NCI-H1048 (cell line): ENCODE measurements around the gene DNAH3.
"Not testable (repeated sequence)": the region's sequence is repeated elsewhere in the genome, so short reads cannot be mapped to it uniquely, and the experiment has no call there.

Experiments used
- DNase-seq: peaks from one replicate; lab custom pipeline; 2025; lab: John Stamatoyannopoulos, UW

DNAH3 gene

DNA sequence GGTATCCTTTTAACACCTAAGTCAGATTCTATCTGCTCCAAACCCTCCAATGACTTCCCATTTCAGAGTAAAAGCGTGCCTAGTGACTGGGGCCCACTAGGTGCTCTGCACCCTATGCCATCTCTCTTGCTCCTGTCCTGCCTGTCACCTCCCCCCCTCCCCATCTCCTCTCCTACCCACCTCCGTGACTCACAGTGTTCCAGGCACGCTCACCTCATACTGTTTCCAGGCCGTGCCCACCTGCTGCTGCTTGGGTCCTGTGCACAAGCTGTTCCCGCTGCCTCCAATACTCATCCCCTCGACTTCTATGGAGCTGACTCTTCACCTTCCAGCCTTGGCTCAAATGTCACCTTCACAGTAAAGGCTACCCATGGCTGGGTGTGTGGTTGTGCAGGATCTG, 21.7 kb downstream of the DNAH3 start:
- DNase-seq = no peak

DNA sequence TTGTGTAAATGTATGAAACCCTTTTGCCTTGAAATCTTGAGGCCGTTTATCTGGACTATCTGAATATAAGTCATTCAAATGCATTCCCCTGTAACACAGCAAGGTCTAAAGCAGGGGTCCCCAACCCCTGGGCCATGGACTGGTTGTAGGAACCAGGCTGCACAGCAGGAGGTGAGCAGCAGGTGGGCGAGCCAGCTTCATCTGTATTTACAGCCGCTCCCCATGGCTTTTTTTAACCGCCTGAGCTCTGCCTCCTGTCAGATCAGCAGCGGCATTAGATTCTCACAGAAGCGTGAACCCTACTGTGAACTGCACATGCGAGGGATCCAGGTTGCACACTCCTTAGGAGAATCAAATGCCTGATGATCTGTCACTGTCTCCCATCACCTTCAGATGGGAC, 24.1 kb downstream of the DNAH3 start:
- no peak for DNase-seq

- no peak for DNase-seq
Measured at GRCh38 chr16:21125191-21125590, 25.5 kb downstream of the DNAH3 start.

- no peak for DNase-seq
Measured at GRCh38 chr16:21120976-21121520, 29.6 kb downstream of the DNAH3 start.

GRCh38 chr16:21117567-21117966, 33.1 kb downstream of the DNAH3 start:
- DNase-seq = no peak

DNA sequence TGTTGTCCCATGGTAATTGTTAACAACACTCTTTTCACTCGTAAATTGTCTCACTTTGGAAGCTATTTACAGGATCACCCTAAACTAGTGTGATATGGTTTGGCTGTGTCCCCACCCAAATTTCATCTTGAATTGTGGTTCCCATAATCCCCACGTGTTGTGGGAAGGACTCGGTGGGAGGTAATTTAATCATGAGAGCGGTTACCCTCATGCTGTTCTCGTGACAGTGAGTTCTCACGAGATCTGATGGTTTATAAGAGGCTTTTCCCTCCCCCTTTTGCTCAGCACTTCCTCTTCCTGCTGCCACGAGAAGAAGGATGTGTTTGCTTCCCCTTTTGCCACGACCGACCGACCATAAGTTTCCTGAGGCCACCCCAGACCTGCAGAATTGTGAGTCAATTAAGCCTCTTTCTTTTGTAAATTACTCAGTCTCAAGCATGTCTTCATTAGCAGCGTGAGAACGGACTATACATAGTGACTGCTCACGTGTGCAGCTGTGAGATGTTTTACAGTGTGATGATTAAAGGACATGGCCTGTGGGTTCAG, 34.4 kb downstream of the DNAH3 start:
- DNase-seq = no peak

DNA sequence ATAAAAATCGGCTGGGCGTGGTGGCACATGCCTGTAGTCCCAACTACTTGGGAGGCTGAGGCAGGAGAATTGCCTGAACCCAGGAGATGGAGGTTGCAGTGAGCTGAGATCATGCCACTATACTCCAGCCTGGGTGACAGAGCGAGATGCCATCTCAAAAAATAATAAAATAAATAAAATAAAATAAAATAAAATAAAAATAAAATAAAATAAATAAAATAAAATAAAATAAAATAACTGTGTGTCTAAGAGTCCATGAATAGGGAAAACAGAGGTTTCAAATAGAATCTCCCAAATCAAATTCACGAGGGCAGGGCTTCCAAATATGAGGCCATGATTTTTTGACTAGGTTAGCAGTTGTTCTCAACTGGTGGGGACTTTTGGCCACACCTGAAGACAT, 35.1 kb downstream of the DNAH3 start:
- DNase-seq = not testable (repeated sequence)

DNA sequence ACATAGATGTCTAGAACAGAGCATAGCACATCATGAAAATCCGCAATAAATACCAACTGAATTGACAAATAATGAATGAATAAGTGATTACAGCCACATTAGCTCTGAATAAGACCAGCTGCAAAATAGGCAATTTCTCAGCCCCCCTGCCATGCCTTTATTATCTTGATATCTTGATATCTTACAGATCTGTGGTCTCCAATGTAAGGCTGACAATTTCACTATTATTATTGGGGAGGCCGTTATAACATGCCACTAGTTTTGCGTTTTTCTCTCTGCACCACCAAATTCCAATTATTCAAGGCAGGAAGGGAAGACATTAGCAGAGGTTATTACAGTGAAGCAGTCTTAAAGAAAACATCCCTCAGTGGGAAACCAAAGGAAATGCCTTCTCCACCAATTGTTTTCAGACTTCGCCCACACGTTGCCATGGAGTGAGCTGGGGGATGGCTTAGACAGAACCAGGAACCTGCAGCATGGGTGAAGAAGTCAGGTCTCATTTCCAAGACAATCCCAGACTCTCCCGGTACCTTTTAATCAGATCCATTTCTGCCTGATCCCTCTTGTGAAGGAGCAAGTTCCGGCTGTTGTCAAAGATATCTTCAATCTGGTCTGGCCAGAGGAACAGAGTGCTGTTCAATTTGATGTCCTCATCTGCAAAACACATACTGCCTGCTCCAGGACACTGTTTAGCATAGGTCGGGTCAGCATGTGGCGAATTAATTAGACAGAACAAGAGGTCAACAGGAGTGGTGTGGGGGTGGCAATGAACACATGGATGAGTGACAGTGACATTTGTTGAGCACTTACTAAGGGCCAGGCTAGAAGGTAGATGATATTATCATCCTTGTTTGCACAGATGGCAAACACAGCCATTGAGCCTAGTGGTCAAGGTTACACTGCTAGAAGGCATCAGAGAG, 46.4 kb downstream of the DNAH3 start:
- DNase-seq = no peak

- no peak for DNase-seq
Measured at GRCh38 chr16:21101631-21102420, 48.8 kb downstream of the DNAH3 start.

GRCh38 chr16:21100447-21100846, 50.2 kb downstream of the DNAH3 start:
- no peak for DNase-seq

DNA sequence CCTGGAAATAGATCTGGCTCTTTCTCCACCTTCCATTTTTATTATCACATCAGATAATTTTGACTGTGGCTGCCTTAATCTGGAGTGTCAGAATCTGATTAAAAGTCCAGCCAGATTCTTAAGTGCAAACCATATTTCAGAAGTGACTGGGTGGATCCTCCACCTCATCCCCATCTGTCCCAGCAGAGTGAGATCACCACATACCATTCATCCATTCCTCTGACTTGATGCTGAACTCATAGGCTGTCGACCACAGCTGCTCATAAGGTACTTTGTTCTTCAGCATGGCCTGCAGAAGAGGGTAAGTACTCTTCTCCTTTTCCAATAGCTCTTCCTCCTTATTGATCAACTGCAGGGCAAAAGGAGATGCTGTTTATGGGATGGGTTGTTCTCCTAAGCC, 53.5 kb downstream of the DNAH3 start:
- no peak for DNase-seq

DNA sequence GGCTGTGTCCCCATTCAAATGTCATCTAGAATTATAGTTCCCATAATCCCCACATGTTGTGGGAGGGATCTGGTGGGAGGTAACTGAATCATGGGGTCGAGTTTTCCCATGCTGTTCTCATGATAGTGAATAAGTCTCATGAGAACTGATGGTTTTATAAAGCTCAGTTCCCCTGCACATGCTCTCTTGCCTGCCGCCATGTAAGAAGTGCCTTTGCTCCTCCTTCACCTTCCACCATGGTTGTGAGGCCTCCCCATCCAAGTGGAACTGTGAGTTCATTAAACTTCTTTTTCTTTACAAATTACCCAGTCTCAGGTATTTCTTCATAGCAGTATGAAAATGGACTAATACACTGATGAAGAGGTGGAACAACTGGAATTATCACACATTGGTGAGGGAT, 55.9 kb downstream of the DNAH3 start:
- not testable (repeated sequence) for DNase-seq

DNA sequence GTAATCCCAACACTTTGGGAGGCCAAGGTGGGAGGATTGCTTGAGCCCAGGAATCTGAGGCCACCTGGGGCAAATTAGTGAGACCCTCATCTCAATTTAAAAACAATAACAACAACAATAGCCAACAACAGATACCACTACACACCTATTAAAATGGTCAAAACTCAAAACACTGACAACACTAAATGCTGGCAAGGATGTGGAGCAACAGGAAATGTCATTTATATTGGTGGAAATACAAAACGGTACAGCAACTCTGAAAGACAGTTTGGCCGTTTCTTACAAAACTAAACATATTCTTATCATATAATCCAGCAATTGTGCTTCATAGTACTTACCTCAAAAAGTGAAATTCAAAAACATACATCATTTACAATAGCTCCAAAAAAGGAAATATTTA, 57.7 kb downstream of the DNAH3 start:
- DNase-seq = no peak

DNA sequence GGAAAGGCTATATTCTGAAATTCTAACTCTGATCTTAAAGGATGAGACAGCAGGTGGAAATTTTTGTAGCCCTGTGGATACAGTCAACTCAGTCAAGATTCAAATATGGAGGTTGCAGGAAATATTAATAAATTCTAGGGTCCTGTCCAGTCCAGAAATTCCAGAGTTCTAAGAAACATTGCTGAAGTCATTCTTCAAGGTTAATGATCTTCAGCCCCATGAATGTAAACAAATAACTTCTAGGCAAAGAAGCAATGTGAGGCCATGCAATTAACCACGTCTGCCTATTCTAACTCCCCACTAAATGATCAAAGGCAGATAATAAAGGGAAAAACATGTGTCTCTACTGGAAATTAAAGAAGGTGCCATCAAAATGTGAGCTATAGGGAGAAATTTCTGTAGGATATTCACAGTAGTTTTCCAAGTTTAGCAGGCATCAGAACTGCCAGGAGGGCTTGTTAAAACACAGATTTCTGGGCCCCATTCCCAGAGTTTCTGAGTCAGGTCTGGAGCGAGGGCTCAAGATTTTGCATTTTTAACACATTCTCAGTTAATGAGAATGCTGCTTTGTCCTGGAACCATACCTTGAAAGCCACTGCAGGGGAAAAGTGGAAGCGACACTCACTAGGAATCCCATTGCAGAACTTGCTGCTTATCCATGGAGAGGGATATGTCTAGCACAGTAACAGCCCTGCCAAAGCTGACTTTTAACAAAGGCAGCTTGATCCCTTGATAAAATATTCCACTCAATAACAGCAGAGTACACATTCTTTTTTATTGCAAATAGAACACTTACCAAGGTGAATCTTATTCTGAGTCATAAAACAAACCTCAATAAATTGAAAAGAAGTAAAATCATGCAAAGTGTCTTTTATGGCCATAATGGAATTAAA, 61.8 kb downstream of the DNAH3 start:
- no peak for DNase-seq

- no peak for DNase-seq
Measured at GRCh38 chr16:21088143-21088542, 62.5 kb downstream of the DNAH3 start.

GRCh38 chr16:21084631-21085225, 65.9 kb downstream of the DNAH3 start:
- DNase-seq = no peak

- no peak for DNase-seq
Measured at GRCh38 chr16:21083729-21084268, 66.8 kb downstream of the DNAH3 start.

DNA sequence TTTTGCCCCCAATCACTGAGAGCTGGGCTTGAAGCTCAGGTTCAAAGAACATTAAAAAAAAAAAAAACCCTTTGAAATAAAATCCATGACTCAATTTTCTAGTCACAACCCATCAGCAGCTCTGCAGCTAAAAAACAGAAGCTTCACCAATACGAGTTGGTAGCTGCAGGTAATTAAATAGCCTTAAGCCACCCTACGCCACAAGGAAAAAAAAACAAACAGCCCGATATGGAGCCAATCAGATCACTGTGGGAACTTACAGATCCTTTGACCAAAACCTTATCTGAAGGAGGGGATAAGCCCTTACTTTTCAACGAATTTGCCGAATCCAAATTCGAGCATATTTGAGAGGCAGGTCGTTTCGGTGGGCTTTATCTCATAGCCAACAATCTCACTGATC, 69.3 kb downstream of the DNAH3 start:
- no peak for DNase-seq

DNA sequence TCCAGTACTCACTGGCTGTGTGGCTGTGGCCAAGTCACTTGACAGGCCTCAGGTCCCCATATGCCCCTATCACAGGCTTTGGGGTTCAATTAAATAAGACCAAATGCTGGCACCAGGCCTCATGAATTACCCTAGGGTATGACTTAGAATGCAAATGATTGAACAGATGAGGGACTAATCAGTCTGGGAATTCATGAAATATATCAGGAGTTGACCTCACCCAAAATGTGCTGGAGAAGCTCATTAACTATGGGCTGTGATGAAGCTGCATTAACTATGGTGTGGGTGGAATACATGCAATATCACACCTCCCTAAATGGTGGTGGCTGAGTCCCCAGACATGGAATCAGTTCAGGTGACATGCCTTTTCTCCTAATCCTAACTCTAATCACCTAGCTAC, 72.1 kb downstream of the DNAH3 start:
- DNase-seq = no peak

DNA sequence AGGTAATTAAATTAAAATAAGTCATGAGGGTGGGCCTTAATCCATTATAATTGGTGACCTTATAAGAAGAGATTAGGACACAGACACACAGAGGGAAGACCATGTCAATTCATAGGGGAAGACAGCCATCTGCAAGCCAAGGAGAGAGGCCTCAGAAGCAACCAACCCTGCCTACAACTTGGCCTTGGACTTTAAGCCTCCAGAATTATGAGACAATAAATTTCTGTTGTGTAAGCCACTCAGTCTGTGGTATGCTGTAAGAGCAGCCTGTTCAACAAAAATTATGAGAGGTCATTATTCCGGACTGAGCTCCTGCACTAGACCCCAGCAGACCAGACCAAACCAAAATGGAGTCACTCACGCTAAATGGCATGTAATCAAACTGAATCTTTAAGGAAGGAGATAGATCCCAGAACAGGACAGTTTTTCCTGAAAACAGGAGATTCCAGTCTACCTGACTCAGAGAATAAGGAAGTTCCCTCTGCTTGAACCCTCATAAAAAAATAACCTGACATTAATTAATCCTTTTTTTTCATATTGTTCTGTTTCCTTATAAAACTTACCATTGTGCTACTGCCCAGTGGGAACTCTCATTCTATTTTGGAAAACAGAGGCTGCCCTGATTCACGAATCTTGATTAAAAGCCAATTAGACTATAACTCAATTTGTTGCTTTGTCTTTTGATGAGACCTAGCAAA, 74.3 kb downstream of the DNAH3 start:
- no peak for DNase-seq
